Ectodermal cell (in vitro differentiated cells): Measurements from ENCODE around the gene STPG2.
"Not testable (repeated sequence)": the region's sequence is repeated elsewhere in the genome, so short reads cannot be mapped to it uniquely, and the experiment has no call there.

ENCODE experiments used
- H3K27ac ChIP-seq: 2 replicates; pipeline ENCODE4 v1.7.0; 2013; ENCODE audit warnings: mild to moderate bottlenecking, low read depth, low read length; ENCODE audit not compliant: insufficient read depth, poor library complexity, severe bottlenecking
- H3K27me3 ChIP-seq: 2 replicates; pipeline ENCODE4 v1.7.0; 2013; ENCODE audit warnings: mild to moderate bottlenecking, low read length; ENCODE audit not compliant: insufficient read depth, control insufficient read depth, poor library complexity, severe bottlenecking
- H3K36me3 ChIP-seq: one replicate; pipeline ENCODE4 v1.7.0; 2013; ENCODE audit warnings: low read length; ENCODE audit not compliant: control insufficient read depth, insufficient read depth
- H3K4me1 ChIP-seq: one replicate; pipeline ENCODE4 v1.7.0; 2013; ENCODE audit warnings: low read length; ENCODE audit not compliant: control insufficient read depth, insufficient read depth
- H3K4me3 ChIP-seq: 2 replicates; pipeline ENCODE4 v1.7.0; 2013; ENCODE audit warnings: low read depth, low read length, control low read depth; ENCODE audit not compliant: insufficient read depth
- H3K9me3 ChIP-seq: 2 replicates; pipeline ENCODE4 v1.7.0; 2013; ENCODE audit warnings: mild to moderate bottlenecking, low read length, moderate library complexity; ENCODE audit not compliant: control insufficient read depth
- WGBS, 2 experiments: methylation state at CpG; one replicate each; pipeline ENCODE4 v1.1.7; 2013; ENCODE audit warnings: missing lambda C conversion rate in 2 of 2; 5-methylcytosine and 5-hydroxymethylcytosine counted together

Gene STPG2

GRCh38 chr4:97558204-97558778, 585.0 kb downstream of the STPG2 start:
- Histone ChIP-seq H3K9me3 (no peaks in the 10 kb centered on the region), H3K4me1 (no peaks in the 10 kb centered on the region), H3K36me3 (no peaks in the 10 kb centered on the region), H3K27ac (no peak overlapping the region), H3K27me3 (no peaks in the 10 kb centered on the region), H3K4me3 (no peak overlapping the region)
- 68 to 69% methylated on average over 4 of the region's 4 CpGs for WGBS, 2 experiments

DNA sequence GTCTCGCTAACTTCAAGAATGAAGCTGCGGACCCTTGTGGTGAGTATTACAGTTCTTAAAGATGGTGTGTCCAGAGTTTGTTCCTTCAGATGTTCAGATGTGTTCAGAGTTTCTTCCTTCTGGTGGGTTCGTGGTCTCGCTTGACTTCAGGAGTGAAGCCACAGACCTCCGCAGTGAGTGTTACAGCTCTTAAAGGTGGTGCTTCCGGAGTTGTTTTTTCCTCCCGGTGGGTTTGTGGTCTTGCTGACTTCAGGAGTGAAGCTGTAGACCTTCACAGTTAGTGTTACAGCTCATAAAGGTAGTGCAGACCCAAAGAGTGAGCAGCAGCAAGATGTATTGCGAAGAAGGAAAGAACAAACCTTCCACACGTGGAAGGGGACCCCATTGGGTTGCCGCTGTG, 592.6 kb downstream of the STPG2 start:
- H3K27ac ChIP-seq, H3K4me3 ChIP-seq, H3K4me1 ChIP-seq, H3K36me3 ChIP-seq, H3K27me3 ChIP-seq, H3K9me3 ChIP-seq: not testable (repeated sequence)
- WGBS, 2 experiments = 94 to 96% methylated on average over 10 of the region's 10 CpGs

- Histone ChIP-seq H3K27me3 (no peaks in the 10 kb centered on the region), H3K4me1 (no peaks in the 10 kb centered on the region), H3K27ac (no peak overlapping the region), H3K36me3 (no peaks in the 10 kb centered on the region), H3K9me3 (no peaks in the 10 kb centered on the region), H3K4me3 (no peak overlapping the region)
- 100% methylated on average over 1 to 2 of the region's 2 CpGs for WGBS, 2 experiments
Measured at GRCh38 chr4:97548943-97549583, 594.2 kb downstream of the STPG2 start.

GRCh38 chr4:97548186-97548585, 595.1 kb downstream of the STPG2 start:
- H3K9me3 ChIP-seq = no peaks in the 10 kb centered on the region
- no peak overlapping the region for H3K27ac ChIP-seq
- WGBS, 2 experiments = 92 to 94% methylated on average over 2 of the region's 2 CpGs
- H3K27me3 ChIP-seq = no peaks in the 10 kb centered on the region
- H3K36me3 ChIP-seq = no peaks in the 10 kb centered on the region
- H3K4me3 ChIP-seq = no peak overlapping the region
- no peaks in the 10 kb centered on the region for H3K4me1 ChIP-seq

GRCh38 chr4:97531351-97531750, 611.9 kb downstream of the STPG2 start:
- Histone ChIP-seq H3K9me3 (no peaks in the 10 kb centered on the region), H3K4me1 (no peaks in the 10 kb centered on the region), H3K27me3 (no peaks in the 10 kb centered on the region), H3K4me3 (no peak overlapping the region), H3K27ac (no peak overlapping the region), H3K36me3 (no peaks in the 10 kb centered on the region)

DNA sequence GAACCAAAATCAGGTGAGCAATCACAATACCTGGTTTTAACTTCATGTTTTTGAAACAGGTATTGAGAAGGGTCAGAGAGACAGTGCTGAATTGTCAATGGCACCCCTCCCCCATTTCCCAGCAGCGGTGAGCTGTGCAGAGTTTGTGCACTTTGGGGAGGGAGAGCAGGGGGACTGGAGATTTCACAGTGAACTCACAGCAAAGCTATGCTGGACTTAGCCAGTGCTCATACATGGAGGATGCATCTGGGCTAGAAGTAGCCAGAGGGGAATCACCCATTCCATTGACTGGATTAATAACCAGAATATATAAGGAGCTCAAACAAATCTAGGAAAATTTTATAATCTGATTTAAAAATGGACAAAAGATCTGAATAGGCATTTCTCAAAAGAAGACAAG, 612.6 kb downstream of the STPG2 start:
- no peaks in the 10 kb centered on the region for H3K36me3 ChIP-seq
- H3K4me3 ChIP-seq = no peak overlapping the region

GRCh38 chr4:97525236-97525635, 618.0 kb downstream of the STPG2 start:
- WGBS, 2 experiments = 80 to 89% methylated on average over 3 of the region's 3 CpGs
- H3K27me3 ChIP-seq = no peaks in the 10 kb centered on the region
- H3K4me1 ChIP-seq = no peaks in the 10 kb centered on the region

More for the DNA sequence above, 612.6 kb downstream of the STPG2 start:
- H3K4me1 ChIP-seq = no peaks in the 10 kb centered on the region
- 86 to 100% methylated on average over 1 of the region's 1 CpG for WGBS, 2 experiments
- H3K27me3 ChIP-seq = no peaks in the 10 kb centered on the region
- no peaks in the 10 kb centered on the region for H3K9me3 ChIP-seq
- H3K27ac ChIP-seq = no peak overlapping the region

DNA sequence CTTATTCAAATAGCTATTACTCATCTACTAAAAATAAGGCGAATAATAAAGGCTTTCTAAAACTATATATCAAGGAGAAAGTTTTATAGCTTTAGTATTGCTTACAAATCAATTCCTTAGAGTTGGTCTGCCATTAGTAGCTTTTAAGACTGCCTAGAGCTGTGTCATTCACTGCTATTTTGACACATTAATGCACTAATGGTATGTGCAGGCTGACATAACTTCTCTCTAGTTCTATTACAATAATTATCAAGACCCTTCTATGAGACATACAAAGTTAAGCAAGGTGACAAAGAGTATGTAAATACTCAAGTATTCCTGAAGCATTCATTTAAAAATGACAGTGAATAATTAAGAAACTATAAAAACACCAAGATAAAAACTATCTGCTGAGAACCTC, 625.3 kb downstream of the STPG2 start:
- Histone ChIP-seq H3K4me3 (no peak overlapping the region), H3K36me3 (no peaks in the 10 kb centered on the region), H3K27me3 (no peaks in the 10 kb centered on the region), H3K27ac (no peak overlapping the region), H3K4me1 (no peaks in the 10 kb centered on the region), H3K9me3 (no peaks in the 10 kb centered on the region)
- WGBS, 2 experiments = no CpG with 5 or more reads among the region's 1 CpG

More at GRCh38 chr4:97525236-97525635, 618.0 kb downstream of the STPG2 start:
- H3K27ac ChIP-seq = no peak overlapping the region
- H3K4me3 ChIP-seq = no peak overlapping the region
- no peaks in the 10 kb centered on the region for H3K9me3 ChIP-seq
- H3K36me3 ChIP-seq = no peaks in the 10 kb centered on the region

GRCh38 chr4:97513917-97514316, 629.4 kb downstream of the STPG2 start:
- Histone ChIP-seq H3K27ac (no peak overlapping the region), H3K9me3 (no peaks in the 10 kb centered on the region), H3K4me1 (no peaks in the 10 kb centered on the region), H3K4me3 (no peak overlapping the region), H3K27me3 (no peaks in the 10 kb centered on the region), H3K36me3 (no peaks in the 10 kb centered on the region)
- WGBS, 2 experiments = 87 to 90% methylated on average over 3 of the region's 3 CpGs
